IPS-15b (cell line): Measurements from ENCODE around the gene CRAT.

ENCODE experiments used
- H3K27me3 ChIP-seq: one replicate; pipeline ENCODE4 v1.6.1; 2013; ENCODE audit warnings: low read length; ENCODE audit not compliant: control insufficient read depth, insufficient read depth
- H3K36me3 ChIP-seq: one replicate; pipeline ENCODE4 v1.6.1; 2013; ENCODE audit warnings: low read length; ENCODE audit not compliant: control insufficient read depth, insufficient read depth
- H3K4me1 ChIP-seq: one replicate; pipeline ENCODE4 v1.6.1; 2013; ENCODE audit warnings: mild to moderate bottlenecking, low read length; ENCODE audit not compliant: control insufficient read depth, insufficient read depth
- H3K4me3 ChIP-seq: one replicate; pipeline ENCODE4 v1.5.1; 2013; ENCODE audit warnings: low read depth, low read length
- H3K9ac ChIP-seq: one replicate; pipeline ENCODE4 v1.6.1; 2013; ENCODE audit warnings: low read depth, mild to moderate bottlenecking, low read length
- H3K9me3 ChIP-seq: one replicate; pipeline ENCODE4 v1.6.1; 2013; ENCODE audit warnings: mild to moderate bottlenecking, low read length; ENCODE audit not compliant: control insufficient read depth, insufficient read depth

The CRAT gene

GRCh38 chr9:129060991-129061390 is 49.6 kb downstream of the CRAT start:
- H3K4me1 ChIP-seq, result no peaks in the 10 kb centered on the region
- no peaks in the 10 kb centered on the region for H3K9me3 ChIP-seq
- no peak overlapping the region for H3K4me3 ChIP-seq
- no peaks in the 10 kb centered on the region for H3K27me3 ChIP-seq
- peaks cover 28% of the 10 kb centered on the region for H3K36me3 ChIP-seq
- H3K9ac ChIP-seq, result no peak overlapping the region

GRCh38 chr9:129059796-129060785 is 50.5 kb downstream of the CRAT start:
- Histone ChIP-seq H3K9me3 (no peaks in the 10 kb centered on the region), H3K36me3 (peaks cover 23% of the 10 kb centered on the region), H3K27me3 (no peaks in the 10 kb centered on the region), H3K4me1 (no peaks in the 10 kb centered on the region), H3K4me3 (no peak overlapping the region), H3K9ac (no peak overlapping the region)

GRCh38 chr9:129058965-129059795 is 51.4 kb downstream of the CRAT start:
- no peak overlapping the region for H3K4me3 ChIP-seq
- H3K9ac ChIP-seq, result no peak overlapping the region
- H3K4me1 ChIP-seq, result no peaks in the 10 kb centered on the region
- peaks cover 26% of the 10 kb centered on the region for H3K36me3 ChIP-seq
- H3K9me3 ChIP-seq, result no peaks in the 10 kb centered on the region
- H3K27me3 ChIP-seq, result no peaks in the 10 kb centered on the region

GRCh38 chr9:129054163-129054851 is 56.3 kb downstream of the CRAT start:
- Histone ChIP-seq H3K27me3 (no peaks in the 10 kb centered on the region), H3K9me3 (no peaks in the 10 kb centered on the region), H3K4me3 (no peak overlapping the region), H3K4me1 (no peaks in the 10 kb centered on the region), H3K9ac (no peak overlapping the region), H3K36me3 (peaks cover 26% of the 10 kb centered on the region)

GRCh38 chr9:129053020-129053419 is 57.6 kb downstream of the CRAT start:
- Histone ChIP-seq H3K9me3 (no peaks in the 10 kb centered on the region), H3K36me3 (peaks cover 33% of the 10 kb centered on the region), H3K9ac (no peak overlapping the region), H3K4me3 (no peak overlapping the region), H3K27me3 (no peaks in the 10 kb centered on the region), H3K4me1 (no peaks in the 10 kb centered on the region)

- Histone ChIP-seq H3K9ac (no peak overlapping the region), H3K9me3 (no peaks in the 10 kb centered on the region), H3K4me3 (no peak overlapping the region), H3K27me3 (no peaks in the 10 kb centered on the region), H3K36me3 (peaks cover 36% of the 10 kb centered on the region), H3K4me1 (no peaks in the 10 kb centered on the region)
Measured at GRCh38 chr9:129052592-129052991, 58.0 kb downstream of the CRAT start.
